ENCODE measurements around the gene TNNI2. TPM values are rescaled to one million over a fixed set of nuclear protein-coding genes. Genes with fewer than 3 reads are reported as not detected.

The TNNI2 gene
- total and polyA plus RNA-seq, 11 donors, result 0.22 to 3.3 (median 0.72) TPM; not detected in 8

DNA sequence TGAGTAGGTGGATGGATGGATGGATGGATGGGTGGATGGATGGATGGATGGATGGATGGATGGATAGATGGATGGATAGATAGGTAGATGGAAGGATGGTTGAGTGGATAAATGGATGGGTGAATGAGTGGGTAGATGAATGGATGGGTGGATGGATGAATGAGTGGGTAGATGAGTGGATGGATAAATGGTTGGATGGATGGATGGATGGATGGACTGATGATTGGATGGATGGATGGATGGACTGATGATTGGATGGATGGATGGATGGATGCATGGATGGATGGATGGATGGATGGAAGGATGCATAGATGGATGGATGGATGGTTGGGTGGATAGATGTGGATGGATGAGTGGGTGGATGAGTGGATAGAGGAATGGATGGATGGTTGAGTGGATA lies 17.2 kb upstream of the TNNI2 start:
- TF ChIP-seq POLR2A (IDR thresholded peaks at IDR 0.05), result no peak
- TF ChIP-seq, protein P1, sequence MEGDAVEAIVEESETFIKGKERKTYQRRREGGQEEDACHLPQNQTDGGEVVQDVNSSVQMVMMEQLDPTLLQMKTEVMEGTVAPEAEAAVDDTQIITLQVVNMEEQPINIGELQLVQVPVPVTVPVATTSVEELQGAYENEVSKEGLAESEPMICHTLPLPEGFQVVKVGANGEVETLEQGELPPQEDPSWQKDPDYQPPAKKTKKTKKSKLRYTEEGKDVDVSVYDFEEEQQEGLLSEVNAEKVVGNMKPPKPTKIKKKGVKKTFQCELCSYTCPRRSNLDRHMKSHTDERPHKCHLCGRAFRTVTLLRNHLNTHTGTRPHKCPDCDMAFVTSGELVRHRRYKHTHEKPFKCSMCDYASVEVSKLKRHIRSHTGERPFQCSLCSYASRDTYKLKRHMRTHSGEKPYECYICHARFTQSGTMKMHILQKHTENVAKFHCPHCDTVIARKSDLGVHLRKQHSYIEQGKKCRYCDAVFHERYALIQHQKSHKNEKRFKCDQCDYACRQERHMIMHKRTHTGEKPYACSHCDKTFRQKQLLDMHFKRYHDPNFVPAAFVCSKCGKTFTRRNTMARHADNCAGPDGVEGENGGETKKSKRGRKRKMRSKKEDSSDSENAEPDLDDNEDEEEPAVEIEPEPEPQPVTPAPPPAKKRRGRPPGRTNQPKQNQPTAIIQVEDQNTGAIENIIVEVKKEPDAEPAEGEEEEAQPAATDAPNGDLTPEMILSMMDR (IDR thresholded peaks at IDR 0.05), result no peak
- intact Hi-C loops (cut with DNase I), result loop anchor here in 1 of 10 donors (10.0 kb wide), 1 partner anchor 47 kb away; no protein-coding TSS in a partner anchor
- peaks cover 0 to 22% (median 8%) of the 10 kb centered on the region in 12 donors for H3K9me3 ChIP-seq
- peaks cover 0 to 3% (median 0%) of the 10 kb centered on the region in 9 donors for H3K27me3 ChIP-seq
- ATAC-seq (no peak), DNase-seq (no peak)
- no peaks in the 10 kb centered on the region for H3K36me3 ChIP-seq
- no peak overlapping the region for H3K27ac ChIP-seq
- peaks cover 0 to 4% (median under 1%) of the 10 kb centered on the region in 12 donors for H3K4me1 ChIP-seq
- no peak overlapping the region for H3K4me3 ChIP-seq

DNA sequence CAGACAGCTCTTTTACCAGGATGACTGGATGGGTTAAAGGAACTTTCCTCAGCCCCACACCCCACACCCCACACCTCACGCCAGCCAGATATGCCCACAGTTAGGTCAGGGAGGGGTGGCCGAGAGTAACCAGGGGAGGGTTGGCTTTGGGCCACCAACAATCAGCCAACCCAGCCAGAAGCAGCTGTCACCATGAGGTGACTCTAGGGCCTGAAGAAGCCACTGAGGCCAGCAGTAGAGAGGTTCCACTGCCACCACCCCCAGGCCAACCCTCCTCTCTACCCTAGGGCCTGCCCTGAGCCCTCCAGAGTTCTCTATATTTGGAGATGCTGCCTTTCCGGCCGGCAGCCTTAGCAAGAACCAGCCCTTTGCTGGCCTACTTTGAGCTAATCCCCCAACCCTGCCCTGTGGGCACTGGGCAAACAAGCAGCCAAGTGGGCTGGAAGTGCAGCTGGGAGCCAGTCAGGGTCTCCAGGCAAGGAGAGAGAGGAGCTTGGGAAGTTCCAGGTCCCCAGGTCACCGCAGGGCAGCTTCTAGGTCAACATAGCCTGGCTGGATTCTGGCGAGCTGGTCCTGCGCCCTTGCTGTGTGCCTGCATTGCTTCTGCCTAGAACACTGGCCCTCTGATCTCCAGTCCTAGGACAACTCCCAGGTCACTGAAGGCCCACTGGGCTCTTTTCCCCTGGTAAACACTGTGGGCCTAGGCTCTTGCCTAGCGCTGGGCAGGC lies 16.0 kb upstream of the TNNI2 start:
- Histone ChIP-seq H3K4me3 (no peak overlapping the region), H3K4me1 (peaks cover 0 to 16% (median 10%) of the 10 kb centered on the region in 12 donors), H3K9me3 (peaks cover 0 to 18% (median 8%) of the 10 kb centered on the region in 12 donors), H3K27me3 (peaks cover 0 to 3% (median 0%) of the 10 kb centered on the region in 9 donors), H3K27ac (no peak overlapping the region), H3K36me3 (no peaks in the 10 kb centered on the region)
- DNase-seq (no peak), ATAC-seq (no peak)
- intact Hi-C loops (cut with DNase I), result loop anchor here in 1 of 10 donors (10.0 kb wide), 1 partner anchor 48 kb away; no protein-coding TSS in a partner anchor
- WGBS, 4 donors, result 67 to 92% (median 86%) methylated on average over 6 to 8 of the region's 8 CpGs
- TF ChIP-seq, protein P1 (IDR thresholded peaks at IDR 0.05), result no peak
- no peak for TF ChIP-seq POLR2A (IDR thresholded peaks at IDR 0.05)

DNA sequence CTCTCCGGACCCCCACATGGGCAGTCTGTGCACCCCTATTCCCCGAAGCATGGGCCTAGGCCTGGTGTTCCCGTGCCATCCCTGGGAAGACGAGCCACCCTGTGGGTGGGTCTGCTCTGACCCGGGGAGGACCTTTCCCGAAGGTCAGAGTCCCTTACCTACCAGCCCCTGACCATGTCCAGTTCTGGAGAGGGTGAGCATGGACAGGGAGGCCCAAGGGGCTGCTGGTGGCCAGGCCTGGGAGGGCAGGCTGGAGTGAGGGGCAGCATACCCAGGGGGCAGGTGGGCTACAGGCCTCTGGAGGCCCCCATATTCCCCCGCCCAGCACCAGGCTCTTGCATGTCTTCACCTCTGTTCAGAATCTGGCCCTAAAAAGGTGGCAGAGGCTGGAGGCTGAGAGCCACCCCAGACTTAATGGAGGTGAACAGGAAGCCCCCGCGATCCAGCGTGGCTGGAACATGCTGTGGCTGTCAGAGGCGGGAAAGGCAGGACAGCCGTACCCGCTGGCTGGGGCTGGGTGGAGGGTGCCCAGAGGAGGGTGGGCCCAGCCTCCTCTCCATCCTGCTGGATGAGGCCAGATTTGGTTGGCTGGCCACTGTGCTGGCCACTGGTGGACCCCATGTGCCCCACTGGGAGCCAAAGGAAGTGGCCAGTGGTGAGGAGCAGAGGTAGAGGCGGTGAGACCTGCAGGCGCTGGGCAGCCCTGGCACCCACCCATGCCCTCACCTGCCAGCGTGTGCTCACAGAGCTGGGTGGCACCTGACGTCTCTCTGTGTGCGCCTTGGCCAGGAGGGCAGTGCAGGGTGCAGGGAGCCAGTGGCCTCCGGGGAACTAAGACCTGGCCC lies 15.2 kb upstream of the TNNI2 start:
- Histone ChIP-seq H3K36me3 (no peaks in the 10 kb centered on the region), H3K9me3 (peaks cover 0 to 10% (median 5%) of the 10 kb centered on the region in 12 donors), H3K27ac (no peak overlapping the region), H3K27me3 (peaks cover 0 to 3% (median 0%) of the 10 kb centered on the region in 9 donors), H3K4me1 (peaks cover 0 to 17% (median 10%) of the 10 kb centered on the region in 12 donors), H3K4me3 (no peak overlapping the region)
- TF ChIP-seq, protein P1 (IDR thresholded peaks at IDR 0.05), result no peak
- no peak for TF ChIP-seq POLR2A (IDR thresholded peaks at IDR 0.05)
- no peak for ATAC-seq
- WGBS, 4 donors, result 95 to 97% (median 96%) methylated on average over 16 to 19 of the region's 19 CpGs
- no peak for DNase-seq
- intact Hi-C loops (cut with DNase I), result loop anchor here in 1 of 10 donors (10.0 kb wide), 1 partner anchor 49 kb away; no protein-coding TSS in a partner anchor

Data from heart left ventricle (tissue), 16 donors.